MM.1S (cell line): Measurements from ENCODE around the gene RAG2.

Source experiments
- DNase-seq: peaks from one replicate; pipeline ENCODE4 v3.0.0-alpha.2; 2015
- H2AFZ ChIP-seq: fragments of 300-600 bp; sonication (generic); 2 replicates; pipeline ENCODE4 v1.6.0; 2016; ENCODE audit warnings: antibody characterized with exemption, low read length
- H3F3A ChIP-seq: fragments of 300-600 bp; sonication (generic); 2 replicates; pipeline ENCODE4 v1.6.1; 2016; ENCODE audit warnings: mild to moderate bottlenecking, antibody characterized with exemption, low read length, moderate library complexity, mixed read lengths; ENCODE audit not compliant: insufficient read depth
- H3K27ac ChIP-seq: fragments of 300-600 bp; sonication (generic); 2 replicates; pipeline ENCODE4 v1.5.1; 2016; ENCODE audit warnings: mild to moderate bottlenecking, low read length
- H3K27me3 ChIP-seq: fragments of 300-600 bp; sonication (generic); replicated peaks from 2 replicates; pipeline ENCODE4 v1.6.0; 2016; ENCODE audit warnings: low read length; ENCODE audit not compliant: insufficient read depth
- H3K36me3 ChIP-seq: fragments of 300-600 bp; sonication (generic); replicated peaks from 2 replicates; pipeline ENCODE4 v1.6.1; 2016; ENCODE audit warnings: mild to moderate bottlenecking, low read length, mixed read lengths; ENCODE audit not compliant: insufficient read depth
- H3K4me1 ChIP-seq: fragments of 300-600 bp; sonication (generic); 2 replicates; pipeline ENCODE4 v1.6.1; 2016; ENCODE audit warnings: low read length, mixed read lengths
- H3K4me2 ChIP-seq: fragments of 300-600 bp; sonication (generic); 2 replicates; pipeline ENCODE4 v1.6.0; 2016; ENCODE audit warnings: low read depth, low read length
- H3K4me3 ChIP-seq: fragments of 300-600 bp; sonication (generic); 2 replicates; pipeline ENCODE4 v1.5.1; 2016; ENCODE audit warnings: low read length, mixed read lengths
- H3K79me2 ChIP-seq: fragments of 300-600 bp; sonication (generic); 2 replicates; pipeline ENCODE4 v1.6.1; 2016; ENCODE audit warnings: mixed run types, low read length, mixed read lengths
- H3K9ac ChIP-seq: fragments of 300-600 bp; sonication (generic); 2 replicates; pipeline ENCODE4 v1.6.1; 2016; ENCODE audit warnings: low read length, mixed read lengths
- H3K9me2 ChIP-seq: fragments of 300-600 bp; sonication (generic); replicated peaks from 2 replicates; pipeline ENCODE4 v1.6.1; 2016; ENCODE audit warnings: mild to moderate bottlenecking, low read length, mixed read lengths; ENCODE audit not compliant: insufficient read depth
- H3K9me3 ChIP-seq: fragments of 300-600 bp; sonication (generic); replicated peaks from 2 replicates; pipeline ENCODE4 v1.6.1; 2016; ENCODE audit warnings: mild to moderate bottlenecking, low read length, mixed read lengths; ENCODE audit not compliant: insufficient read depth
- H4K20me1 ChIP-seq: fragments of 300-600 bp; sonication (generic); 2 replicates; pipeline ENCODE4 v1.6.1; 2016; ENCODE audit warnings: mild to moderate bottlenecking, low read length, moderate library complexity, mixed read lengths; ENCODE audit not compliant: insufficient read depth
- CTCF ChIP-seq: fragments of 300-600 bp; sonication (generic); IDR thresholded peaks from 2 replicates; pipeline ENCODE4 v1.5.1; 2016; ENCODE audit warnings: antibody characterized with exemption, low read length, mixed read lengths
- EZH2 ChIP-seq: fragments of 300-600 bp; sonication (generic); optimal IDR thresholded peaks from 2 replicates; pipeline ENCODE3; 2017; ENCODE audit warnings: low read depth, mild to moderate bottlenecking, antibody characterized with exemption, low read length, mixed read lengths
- EZH2phosphoT487 ChIP-seq: fragments of 300-600 bp; sonication (generic); IDR thresholded peaks from 2 replicates; pipeline ENCODE4 v1.6.1; 2018; ENCODE audit warnings: antibody characterized with exemption, low read length

The RAG2 gene

GRCh38 chr11:36567694-36568093 is 30.3 kb downstream of the RAG2 start, which contains the start of gene RAG1:
RAG1 (plus strand) TSS chr11:36568007; CDS start chr11:36573305, 5,298 bp downstream.
- Histone ChIP-seq H2AFZ (no peak within 1 kb of the TSS), H3K36me3 (no peaks in the 10 kb centered on the region), H4K20me1 (no peaks in the 10 kb centered on the region), H3F3A (no peaks in the 10 kb centered on the region), H3K9me2 (no peaks in the 10 kb centered on the region), H3K4me1 (no peaks in the 10 kb centered on the region), H3K27ac (no peak within 1 kb of the TSS), H3K4me2 (no peak within 1 kb of the TSS), H3K27me3 (no peaks in the 10 kb centered on the region), H3K4me3 (no peak within 1 kb of the TSS), H3K79me2 (no peaks in the 10 kb centered on the region), H3K9me3 (no peaks in the 10 kb centered on the region), H3K9ac (no peak within 1 kb of the TSS)
- TF ChIP-seq CTCF (no peak), EZH2 (no peak), EZH2phosphoT487 (no peak)
- no peak for DNase-seq

GRCh38 chr11:36566407-36567053 is 31.5 kb downstream of the RAG2 start:
- DNase-seq = no peak
- H3K27me3 ChIP-seq = no peaks in the 10 kb centered on the region

GRCh38 chr11:36565031-36565610 is 32.9 kb downstream of the RAG2 start:
- no peak overlapping the region for H3K27ac ChIP-seq
- TF ChIP-seq EZH2phosphoT487 (no peak), EZH2 (no peak), CTCF (no peak)
- no peak overlapping the region for H3K9ac ChIP-seq
- no peaks in the 10 kb centered on the region for H3K4me1 ChIP-seq
- no peaks in the 10 kb centered on the region for H3F3A ChIP-seq
- no peak overlapping the region for H2AFZ ChIP-seq
- H3K4me2 ChIP-seq = no peak overlapping the region
- no peaks in the 10 kb centered on the region for H4K20me1 ChIP-seq
- no peaks in the 10 kb centered on the region for H3K79me2 ChIP-seq
- no peaks in the 10 kb centered on the region for H3K27me3 ChIP-seq
- no peaks in the 10 kb centered on the region for H3K9me3 ChIP-seq
- H3K9me2 ChIP-seq = no peaks in the 10 kb centered on the region
- no peak overlapping the region for H3K4me3 ChIP-seq
- no peaks in the 10 kb centered on the region for H3K36me3 ChIP-seq
- DNase-seq = no peak

More at GRCh38 chr11:36566407-36567053, 31.5 kb downstream of the RAG2 start:
- no peak overlapping the region for H3K4me2 ChIP-seq
- no peaks in the 10 kb centered on the region for H4K20me1 ChIP-seq
- no peaks in the 10 kb centered on the region for H3K9me2 ChIP-seq
- no peak overlapping the region for H3K9ac ChIP-seq
- H3K79me2 ChIP-seq = no peaks in the 10 kb centered on the region
- no peaks in the 10 kb centered on the region for H3F3A ChIP-seq
- no peaks in the 10 kb centered on the region for H3K36me3 ChIP-seq
- no peak for TF ChIP-seq CTCF
- no peak for TF ChIP-seq EZH2phosphoT487
- no peak for TF ChIP-seq EZH2
- H2AFZ ChIP-seq = no peak overlapping the region
- H3K4me1 ChIP-seq = no peaks in the 10 kb centered on the region
- H3K27ac ChIP-seq = no peak overlapping the region
- H3K9me3 ChIP-seq = no peaks in the 10 kb centered on the region
- H3K4me3 ChIP-seq = no peak overlapping the region
